GM12865 (cell line): ENCODE results near the gene BAG3.
A peak's percentile ranks its signal among the peaks of the same experiment; 100 is the strongest.

Experiments
- DNase-seq: peaks from one replicate; pipeline ENCODE4 v3.0.0; 2010; ENCODE audit warnings: low read depth
- H3K4me3 ChIP-seq: 2 replicates; pipeline ENCODE4 v1.5.1; 2011; ENCODE audit warnings: mild to moderate bottlenecking, low read depth, low read length, control low read depth
- CTCF ChIP-seq: IDR thresholded peaks from 2 replicates; pipeline ENCODE4 v1.5.1; 2011; ENCODE audit warnings: low read length, control low read depth, low read depth, inconsistent platforms; ENCODE audit not compliant: insufficient read depth; ENCODE audit errors: missing control alignments

The BAG3 gene

GRCh38 chr10:119650692-119651513 lies at the start of gene BAG3:
Gene BAG3 (plus strand): TSS chr10:119651380. CDS start chr10:119651676, 296 bp downstream.
- peak; percentile 89 for DNase-seq
- peak within 1 kb of the TSS; percentile 95 for H3K4me3 ChIP-seq
- no peak for TF ChIP-seq CTCF

- no peak overlapping the region for H3K4me3 ChIP-seq
- peak; percentile 69 for TF ChIP-seq CTCF
- peak; percentile 45 for DNase-seq
Measured at GRCh38 chr10:119602241-119603095, 48.7 kb upstream of the BAG3 start.

- TF ChIP-seq CTCF = no peak
- no peak for DNase-seq
- H3K4me3 ChIP-seq = no peak overlapping the region
Measured at GRCh38 chr10:119604468-119604867, 46.7 kb upstream of the BAG3 start.

- peak; percentile 26 for TF ChIP-seq CTCF
- H3K4me3 ChIP-seq = no peak overlapping the region
- DNase-seq = peak; percentile 21
Measured at GRCh38 chr10:119608316-119609155, 42.6 kb upstream of the BAG3 start.

GRCh38 chr10:119609516-119609915 lies 41.7 kb upstream of the BAG3 start:
- no peak overlapping the region for H3K4me3 ChIP-seq
- DNase-seq = no peak
- TF ChIP-seq CTCF = no peak

- DNase-seq = no peak
- TF ChIP-seq CTCF = no peak
- H3K4me3 ChIP-seq = no peak overlapping the region
Measured at GRCh38 chr10:119611433-119611832, 39.7 kb upstream of the BAG3 start.
